ENCODE measurements around the gene ADAMTS7.
"Not testable (repeated sequence)": the region's sequence is repeated elsewhere in the genome, so short reads cannot be mapped to it uniquely, and the experiment has no call there.

The ADAMTS7 gene

GRCh38 chr15:78771436-78772000 is 39.7 kb downstream of the ADAMTS7 start:
- H3K36me3 ChIP-seq (ENCODE audit: control insufficient read depth in 2 of 2, insufficient read depth in 2 of 2, low read length in 2 of 2) = not testable (repeated sequence)

GRCh38 chr15:78771020-78771419 is 40.2 kb downstream of the ADAMTS7 start:
- H3K9me3 ChIP-seq (ENCODE audit: control insufficient read depth in 2 of 2, low read length in 2 of 2); H3K4me3 ChIP-seq (ENCODE audit: low read length in 2 of 2); H3K9ac ChIP-seq (ENCODE audit: low read length in 2 of 2); H3K27ac ChIP-seq (ENCODE audit: low read length); H3K4me1 ChIP-seq (ENCODE audit: control insufficient read depth, insufficient read depth, low read length); H3K36me3 ChIP-seq (ENCODE audit: control insufficient read depth in 2 of 2, insufficient read depth in 2 of 2, low read length in 2 of 2); H3K27me3 ChIP-seq (ENCODE audit: control insufficient read depth in 1 of 2, insufficient read depth in 2 of 2, low read length in 2 of 2): not testable (repeated sequence)

More at GRCh38 chr15:78771436-78772000, 39.7 kb downstream of the ADAMTS7 start:
- H3K27me3 ChIP-seq (ENCODE audit: control insufficient read depth in 1 of 2, insufficient read depth in 2 of 2, low read length in 2 of 2); H3K4me3 ChIP-seq (ENCODE audit: low read length in 2 of 2); H3K27ac ChIP-seq (ENCODE audit: low read length); H3K9me3 ChIP-seq (ENCODE audit: control insufficient read depth in 2 of 2, low read length in 2 of 2); H3K9ac ChIP-seq (ENCODE audit: low read length in 2 of 2); H3K4me1 ChIP-seq (ENCODE audit: control insufficient read depth, insufficient read depth, low read length): not testable (repeated sequence)

GRCh38 chr15:78769473-78770225 is 41.6 kb downstream of the ADAMTS7 start:
- H3K36me3 ChIP-seq (ENCODE audit: control insufficient read depth in 2 of 2, insufficient read depth in 2 of 2, low read length in 2 of 2); H3K27ac ChIP-seq (ENCODE audit: low read length); H3K4me1 ChIP-seq (ENCODE audit: control insufficient read depth, insufficient read depth, low read length); H3K27me3 ChIP-seq (ENCODE audit: control insufficient read depth in 1 of 2, insufficient read depth in 2 of 2, low read length in 2 of 2); H3K4me3 ChIP-seq (ENCODE audit: low read length in 2 of 2); H3K9me3 ChIP-seq (ENCODE audit: control insufficient read depth in 2 of 2, low read length in 2 of 2); H3K9ac ChIP-seq (ENCODE audit: low read length in 2 of 2): not testable (repeated sequence)

- Histone ChIP-seq H3K27me3 (ENCODE audit: control insufficient read depth in 1 of 2, insufficient read depth in 2 of 2, low read length in 2 of 2) (no peaks in the 10 kb centered on the region), H3K36me3 (ENCODE audit: control insufficient read depth in 2 of 2, insufficient read depth in 2 of 2, low read length in 2 of 2) (no peaks in the 10 kb centered on the region), H3K9ac (ENCODE audit: low read length in 2 of 2) (no peak overlapping the region), H3K27ac (ENCODE audit: low read length) (no peak overlapping the region), H3K9me3 (ENCODE audit: control insufficient read depth in 2 of 2, low read length in 2 of 2) (no peaks in the 10 kb centered on the region), H3K4me1 (ENCODE audit: control insufficient read depth, insufficient read depth, low read length) (no peaks in the 10 kb centered on the region), H3K4me3 (ENCODE audit: low read length in 2 of 2) (no peak overlapping the region)
Measured at GRCh38 chr15:78768531-78769408, 42.5 kb downstream of the ADAMTS7 start.

DNA sequence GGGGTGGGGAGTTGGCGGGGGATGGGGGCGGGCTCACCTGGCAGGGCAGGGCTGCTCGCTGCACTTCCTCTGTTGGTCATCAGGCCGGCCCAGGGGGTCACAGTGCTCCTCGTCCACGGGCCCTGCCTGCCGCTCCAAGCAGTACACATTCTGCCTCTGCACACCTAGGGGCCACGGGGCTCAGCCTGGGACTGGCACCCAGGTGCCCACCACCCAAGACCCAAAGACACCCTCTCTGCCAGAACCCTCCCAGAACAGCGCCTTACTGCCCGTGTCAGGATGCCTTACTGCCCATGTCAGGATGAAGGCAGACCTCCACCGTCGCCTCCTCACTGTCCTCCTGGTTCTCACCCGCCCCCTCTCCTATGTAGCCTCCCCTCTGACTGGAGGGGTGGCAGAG is 43.2 kb downstream of the ADAMTS7 start:
- H3K27me3 ChIP-seq (ENCODE audit: control insufficient read depth in 1 of 2, insufficient read depth in 2 of 2, low read length in 2 of 2) = no peaks in the 10 kb centered on the region
- H3K4me1 ChIP-seq (ENCODE audit: control insufficient read depth, insufficient read depth, low read length) = no peaks in the 10 kb centered on the region
- H3K4me3 ChIP-seq (ENCODE audit: low read length in 2 of 2) = no peak overlapping the region
- no peak overlapping the region for H3K9ac ChIP-seq (ENCODE audit: low read length in 2 of 2)
- no peak overlapping the region for H3K27ac ChIP-seq (ENCODE audit: low read length)
- no peaks in the 10 kb centered on the region for H3K36me3 ChIP-seq (ENCODE audit: control insufficient read depth in 2 of 2, insufficient read depth in 2 of 2, low read length in 2 of 2)
- no peaks in the 10 kb centered on the region for H3K9me3 ChIP-seq (ENCODE audit: control insufficient read depth in 2 of 2, low read length in 2 of 2)

- H3K27ac ChIP-seq (ENCODE audit: low read length) = no peak overlapping the region
- H3K36me3 ChIP-seq (ENCODE audit: control insufficient read depth in 2 of 2, insufficient read depth in 2 of 2, low read length in 2 of 2) = no peaks in the 10 kb centered on the region
Measured at GRCh38 chr15:78767331-78767951, 43.8 kb downstream of the ADAMTS7 start.

GRCh38 chr15:78766641-78767071 is 44.6 kb downstream of the ADAMTS7 start:
- not testable (repeated sequence) for H3K9me3 ChIP-seq (ENCODE audit: control insufficient read depth in 2 of 2, low read length in 2 of 2); H3K9ac ChIP-seq (ENCODE audit: low read length in 2 of 2); H3K27me3 ChIP-seq (ENCODE audit: control insufficient read depth in 1 of 2, insufficient read depth in 2 of 2, low read length in 2 of 2); H3K4me1 ChIP-seq (ENCODE audit: control insufficient read depth, insufficient read depth, low read length); H3K36me3 ChIP-seq (ENCODE audit: control insufficient read depth in 2 of 2, insufficient read depth in 2 of 2, low read length in 2 of 2); H3K4me3 ChIP-seq (ENCODE audit: low read length in 2 of 2); H3K27ac ChIP-seq (ENCODE audit: low read length)

More at GRCh38 chr15:78767331-78767951, 43.8 kb downstream of the ADAMTS7 start:
- no peak overlapping the region for H3K4me3 ChIP-seq (ENCODE audit: low read length in 2 of 2)
- no peak overlapping the region for H3K9ac ChIP-seq (ENCODE audit: low read length in 2 of 2)
- H3K27me3 ChIP-seq (ENCODE audit: control insufficient read depth in 1 of 2, insufficient read depth in 2 of 2, low read length in 2 of 2) = no peaks in the 10 kb centered on the region
- no peaks in the 10 kb centered on the region for H3K9me3 ChIP-seq (ENCODE audit: control insufficient read depth in 2 of 2, low read length in 2 of 2)
- H3K4me1 ChIP-seq (ENCODE audit: control insufficient read depth, insufficient read depth, low read length) = no peaks in the 10 kb centered on the region

DNA sequence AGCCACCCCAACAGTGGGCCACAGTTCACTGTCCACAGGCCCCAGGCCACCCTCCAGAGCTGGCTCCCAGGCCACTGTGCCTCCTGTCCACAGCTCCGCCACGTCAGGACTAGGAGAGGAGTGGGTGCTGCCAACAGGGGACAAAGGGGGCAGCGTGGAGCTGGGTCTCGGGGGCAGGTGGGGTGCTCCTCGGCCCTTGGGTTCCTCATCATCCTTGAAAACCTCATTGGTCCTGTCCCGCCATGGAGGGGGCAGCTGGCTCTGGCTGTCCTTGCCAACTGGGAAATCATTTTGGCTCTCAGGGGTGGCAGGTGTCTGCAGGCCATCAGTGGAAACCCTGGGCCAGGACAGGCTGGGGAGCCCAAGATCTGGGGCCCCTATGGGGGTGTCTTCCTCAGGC is 45.2 kb downstream of the ADAMTS7 start:
- no peak overlapping the region for H3K9ac ChIP-seq (ENCODE audit: low read length in 2 of 2)
- H3K36me3 ChIP-seq (ENCODE audit: control insufficient read depth in 2 of 2, insufficient read depth in 2 of 2, low read length in 2 of 2) = no peaks in the 10 kb centered on the region
- H3K4me3 ChIP-seq (ENCODE audit: low read length in 2 of 2) = no peak overlapping the region
- H3K27ac ChIP-seq (ENCODE audit: low read length) = no peak overlapping the region
- H3K4me1 ChIP-seq (ENCODE audit: control insufficient read depth, insufficient read depth, low read length) = peaks cover 6% of the 10 kb centered on the region
- H3K9me3 ChIP-seq (ENCODE audit: control insufficient read depth in 2 of 2, low read length in 2 of 2) = no peaks in the 10 kb centered on the region
- H3K27me3 ChIP-seq (ENCODE audit: control insufficient read depth in 1 of 2, insufficient read depth in 2 of 2, low read length in 2 of 2) = no peaks in the 10 kb centered on the region

- not testable (repeated sequence) for H3K27me3 ChIP-seq (ENCODE audit: control insufficient read depth in 1 of 2, insufficient read depth in 2 of 2, low read length in 2 of 2); H3K36me3 ChIP-seq (ENCODE audit: control insufficient read depth in 2 of 2, insufficient read depth in 2 of 2, low read length in 2 of 2); H3K9me3 ChIP-seq (ENCODE audit: control insufficient read depth in 2 of 2, low read length in 2 of 2); H3K27ac ChIP-seq (ENCODE audit: low read length); H3K4me1 ChIP-seq (ENCODE audit: control insufficient read depth, insufficient read depth, low read length); H3K9ac ChIP-seq (ENCODE audit: low read length in 2 of 2); H3K4me3 ChIP-seq (ENCODE audit: low read length in 2 of 2)
Measured at GRCh38 chr15:78765154-78765860, 46.0 kb downstream of the ADAMTS7 start.
